ENCODE results near the gene CYP1B1. TPM values are rescaled to one million over a fixed set of nuclear protein-coding genes. Genes with fewer than 3 reads are reported as not detected.
"Not testable (repeated sequence)": the region's sequence is repeated elsewhere in the genome, so short reads cannot be mapped to it uniquely, and the experiment has no call there.

Gene CYP1B1
- 5.6 and 9.8 TPM in 2 replicates for total RNA-seq (2014; rRNA removed; shearing (Covaris generic))

GRCh38 chr2:38075507-38076151 lies at the start of gene CYP1B1:
Gene CYP1B1, minus strand, starts transcription at chr2:38076151. Its CDS starts 763 bp downstream, at chr2:38075388.
- no peak for DNase-seq (ENCODE audit: low read depth in 1 of 2, low spot score in 2 of 2)
- Histone ChIP-seq H3K27me3 (replicated peaks) (no peaks in the 10 kb centered on the region), H3K27ac (peak within 1 kb of the TSS; percentile 78), H3K4me1 (replicated peaks) (peaks cover 43% of the 10 kb centered on the region), H3K4me3 (peak within 1 kb of the TSS; percentile 33), H3K9me3 (replicated peaks) (0 out of 2 replicates have a peak, but pooled peaks cover 9% of the 10 kb centered on the region), H3K36me3 (peaks cover 7% of the 10 kb centered on the region; the same call in 1 of the 2 replicates)

- H3K27me3 ChIP-seq (replicated peaks): no peaks in the 10 kb centered on the region
- DNase-seq (ENCODE audit: low read depth in 1 of 2, low spot score in 2 of 2): no peak
- H3K36me3 ChIP-seq: no peaks in the 10 kb centered on the region
Measured at GRCh38 chr2:38125007-38125406, 49.1 kb upstream of the CYP1B1 start.

DNA sequence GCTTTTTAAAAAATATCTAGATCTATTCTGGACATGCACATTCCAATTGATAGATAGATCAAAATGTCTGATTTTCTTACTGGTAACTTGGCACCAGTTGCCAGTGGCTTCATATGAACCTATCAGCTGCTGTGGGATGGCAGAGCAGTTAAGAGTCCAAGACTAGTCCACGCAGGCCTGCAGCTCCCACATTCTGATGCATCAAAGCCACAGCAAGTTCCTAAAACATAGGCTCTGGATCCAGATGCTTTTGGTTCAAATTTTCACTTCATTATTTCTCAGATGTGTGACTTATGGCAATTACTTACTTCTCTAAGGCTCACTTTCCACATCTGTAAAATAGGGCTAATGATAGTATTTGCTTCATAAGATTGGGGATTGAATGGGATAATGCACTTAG lies 48.0 kb upstream of the CYP1B1 start:
- peaks cover 10% of the 10 kb centered on the region; the same call in 1 of the 2 replicates for H3K9me3 ChIP-seq (replicated peaks)
- no peak for DNase-seq (ENCODE audit: low read depth in 1 of 2, low spot score in 2 of 2)
- H3K27me3 ChIP-seq (replicated peaks): no peaks in the 10 kb centered on the region
- no peak overlapping the region for H3K4me3 ChIP-seq
- H3K4me1 ChIP-seq (replicated peaks): no peaks in the 10 kb centered on the region
- H3K36me3 ChIP-seq: no peaks in the 10 kb centered on the region
- H3K27ac ChIP-seq: no peak overlapping the region

More at GRCh38 chr2:38125007-38125406, 49.1 kb upstream of the CYP1B1 start:
- no peak overlapping the region for H3K4me3 ChIP-seq
- H3K4me1 ChIP-seq (replicated peaks): no peaks in the 10 kb centered on the region; the same call in 1 of the 2 replicates
- peaks cover 10% of the 10 kb centered on the region; the same call in 1 of the 2 replicates for H3K9me3 ChIP-seq (replicated peaks)
- H3K27ac ChIP-seq: no peak overlapping the region

DNA sequence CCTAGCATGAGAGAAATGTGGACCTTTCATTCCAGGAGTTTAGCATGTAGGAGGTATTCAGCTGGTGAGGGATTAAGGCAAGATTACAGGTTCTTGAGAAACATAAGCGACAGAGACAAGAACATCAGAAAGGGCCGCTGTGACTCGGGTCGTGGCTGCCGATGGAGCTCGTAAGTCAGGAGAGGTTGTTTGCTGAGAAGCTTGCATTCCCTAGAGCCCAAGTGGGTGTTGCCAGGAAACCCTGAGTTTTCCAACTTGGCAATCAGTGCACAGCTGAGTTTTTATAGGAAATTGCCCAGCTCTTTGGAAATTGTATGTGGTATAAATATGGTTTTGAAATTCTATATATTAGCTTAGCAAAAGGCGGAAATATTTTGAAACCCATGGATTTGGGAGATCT lies 46.4 kb upstream of the CYP1B1 start:
- no peaks in the 10 kb centered on the region for H3K36me3 ChIP-seq
- no peak overlapping the region for H3K4me3 ChIP-seq
- H3K4me1 ChIP-seq (replicated peaks): peaks cover under 1% of the 10 kb centered on the region; the same call in 1 of the 2 replicates
- no peak for DNase-seq (ENCODE audit: low read depth in 1 of 2, low spot score in 2 of 2)
- H3K27me3 ChIP-seq (replicated peaks): no peaks in the 10 kb centered on the region
- H3K27ac ChIP-seq: no peak overlapping the region
- H3K9me3 ChIP-seq (replicated peaks): peaks cover 7% of the 10 kb centered on the region; the same call in 1 of the 2 replicates

- H3K9me3 ChIP-seq (replicated peaks): no peaks in the 10 kb centered on the region; the same call in 1 of the 2 replicates
- H3K27me3 ChIP-seq (replicated peaks): no peaks in the 10 kb centered on the region
- DNase-seq (ENCODE audit: low read depth in 1 of 2, low spot score in 2 of 2): no peak
- no peaks in the 10 kb centered on the region for H3K36me3 ChIP-seq
- no peak overlapping the region for H3K4me3 ChIP-seq
- H3K4me1 ChIP-seq (replicated peaks): peaks cover 9% of the 10 kb centered on the region; the same call in 1 of the 2 replicates
- no peak overlapping the region for H3K27ac ChIP-seq
Measured at GRCh38 chr2:38121481-38121880, 45.5 kb upstream of the CYP1B1 start.

GRCh38 chr2:38120829-38121228 lies 44.9 kb upstream of the CYP1B1 start:
- no peak overlapping the region for H3K27ac ChIP-seq
- no peaks in the 10 kb centered on the region; the same call in 1 of the 2 replicates for H3K9me3 ChIP-seq (replicated peaks)
- no peaks in the 10 kb centered on the region for H3K27me3 ChIP-seq (replicated peaks)
- H3K4me1 ChIP-seq (replicated peaks): peaks cover 13% of the 10 kb centered on the region
- H3K4me3 ChIP-seq: no peak overlapping the region
- DNase-seq (ENCODE audit: low read depth in 1 of 2, low spot score in 2 of 2): no peak
- H3K36me3 ChIP-seq: no peaks in the 10 kb centered on the region

DNA sequence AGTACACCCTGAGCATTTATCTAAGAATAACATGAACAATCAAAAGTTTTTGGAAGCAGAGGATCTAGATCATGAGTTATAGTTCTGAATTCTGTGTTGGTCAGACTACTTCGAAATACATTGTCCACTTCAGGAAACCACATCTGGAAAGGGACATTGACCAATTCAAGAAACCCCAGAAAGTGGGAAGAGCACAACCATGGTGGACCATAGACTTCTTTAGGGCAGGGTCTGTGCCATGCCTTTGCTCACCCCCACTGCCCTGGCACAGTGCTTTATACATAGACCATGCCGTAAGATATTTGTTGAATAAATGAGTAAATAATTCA lies 44.3 kb upstream of the CYP1B1 start:
- no peak for DNase-seq (ENCODE audit: low read depth in 1 of 2, low spot score in 2 of 2)
- H3K9me3 ChIP-seq (replicated peaks): no peaks in the 10 kb centered on the region
- H3K27me3 ChIP-seq (replicated peaks): no peaks in the 10 kb centered on the region
- H3K4me1 ChIP-seq (replicated peaks): peaks cover 19% of the 10 kb centered on the region
- H3K36me3 ChIP-seq: no peaks in the 10 kb centered on the region
- no peak overlapping the region for H3K27ac ChIP-seq
- no peak overlapping the region for H3K4me3 ChIP-seq

GRCh38 chr2:38116762-38117161 lies 40.8 kb upstream of the CYP1B1 start:
- no peak overlapping the region for H3K4me3 ChIP-seq
- no peak for DNase-seq (ENCODE audit: low read depth in 1 of 2, low spot score in 2 of 2)
- H3K27ac ChIP-seq: no peak overlapping the region
- peaks cover 40% of the 10 kb centered on the region for H3K4me1 ChIP-seq (replicated peaks)
- no peaks in the 10 kb centered on the region for H3K27me3 ChIP-seq (replicated peaks)
- no peaks in the 10 kb centered on the region for H3K9me3 ChIP-seq (replicated peaks)
- H3K36me3 ChIP-seq: no peaks in the 10 kb centered on the region

GRCh38 chr2:38115216-38116032 lies 39.5 kb upstream of the CYP1B1 start:
- Histone ChIP-seq H3K4me3 (no peak overlapping the region), H3K4me1 (replicated peaks) (peaks cover 40% of the 10 kb centered on the region), H3K36me3 (no peaks in the 10 kb centered on the region), H3K9me3 (replicated peaks) (no peaks in the 10 kb centered on the region), H3K27me3 (replicated peaks) (no peaks in the 10 kb centered on the region), H3K27ac (no peak overlapping the region)
- DNase-seq (ENCODE audit: low read depth in 1 of 2, low spot score in 2 of 2): peak; percentile 89 to 93

GRCh38 chr2:38113981-38114708 lies 38.2 kb upstream of the CYP1B1 start:
- H3K9me3 ChIP-seq (replicated peaks): no peaks in the 10 kb centered on the region
- H3K4me1 ChIP-seq (replicated peaks): peaks cover 47% of the 10 kb centered on the region
- H3K27me3 ChIP-seq (replicated peaks): no peaks in the 10 kb centered on the region
- H3K36me3 ChIP-seq: no peaks in the 10 kb centered on the region
- no peak for DNase-seq (ENCODE audit: low read depth in 1 of 2, low spot score in 2 of 2)
- no peak overlapping the region for H3K4me3 ChIP-seq
- peak overlapping the region; percentile 25; the same call in 1 of the 2 replicates for H3K27ac ChIP-seq

GRCh38 chr2:38113051-38113450 lies 37.1 kb upstream of the CYP1B1 start:
- no peaks in the 10 kb centered on the region for H3K9me3 ChIP-seq (replicated peaks)
- no peaks in the 10 kb centered on the region for H3K27me3 ChIP-seq (replicated peaks)
- H3K36me3 ChIP-seq: no peaks in the 10 kb centered on the region
- H3K4me1 ChIP-seq (replicated peaks): peaks cover 50% of the 10 kb centered on the region
- no peak overlapping the region for H3K27ac ChIP-seq
- no peak for DNase-seq (ENCODE audit: low read depth in 1 of 2, low spot score in 2 of 2)
- no peak overlapping the region for H3K4me3 ChIP-seq

- H3K4me3 ChIP-seq; H3K27me3 ChIP-seq (replicated peaks); H3K27ac ChIP-seq; DNase-seq (ENCODE audit: low read depth in 1 of 2, low spot score in 2 of 2); H3K9me3 ChIP-seq (replicated peaks); H3K36me3 ChIP-seq: not testable (repeated sequence)
- peaks cover 54% of the 10 kb centered on the region for H3K4me1 ChIP-seq (replicated peaks)
Measured at GRCh38 chr2:38111350-38111749, 35.4 kb upstream of the CYP1B1 start.

GRCh38 chr2:38109732-38110181 lies 33.8 kb upstream of the CYP1B1 start:
- H3K36me3 ChIP-seq: no peaks in the 10 kb centered on the region
- H3K9me3 ChIP-seq (replicated peaks): no peaks in the 10 kb centered on the region
- H3K27me3 ChIP-seq (replicated peaks): no peaks in the 10 kb centered on the region
- DNase-seq (ENCODE audit: low read depth in 1 of 2, low spot score in 2 of 2): no peak
- H3K4me3 ChIP-seq: no peak overlapping the region
- no peak overlapping the region for H3K27ac ChIP-seq
- H3K4me1 ChIP-seq (replicated peaks): peaks cover 55% of the 10 kb centered on the region

Data from SJSA1 (cell line).